ENCODE measurements around the gene NAPA.

- no peak for TF ChIP-seq POLR2A (IDR thresholded peaks at IDR 0.05)
- TF ChIP-seq CTCF (IDR thresholded peaks at IDR 0.05), result no peak
Measured at GRCh38 chr19:47505506-47505905, 9.4 kb downstream of the NAPA start.
